HCT116 (cell line): Measurements from ENCODE around the gene ARHGAP40.

Experiments
- ATF3 ChIP-seq: IDR thresholded peaks from 2 replicates; pipeline ENCODE4 v1.6.1; 2012
- CEBPB ChIP-seq: IDR thresholded peaks from 2 replicates; pipeline ENCODE4 v1.6.1; 2012; ENCODE audit warnings: low read depth
- CTCF ChIP-seq, 3 experiments: fragments of 200-600 bp in 1 of 3; sonication (generic) in 1 of 3; IDR thresholded peaks in 2 of 3; conservative IDR thresholded peaks in 1 of 3; 2 replicates each; pipeline ENCODE4 v1.5.1; 2012 to 2017; ENCODE audit warnings: low read depth in 2 of 3, low read length in 2 of 3, antibody characterized with exemption in 1 of 3, borderline replicate concordance in 1 of 3, control low read depth in 1 of 3, mild to moderate bottlenecking in 1 of 3, mixed read lengths in 1 of 3, mixed run types in 1 of 3, moderate library complexity in 1 of 3; ENCODE audit not compliant: insufficient read depth in 1 of 3
- ELF1 ChIP-seq: IDR thresholded peaks from 2 replicates; pipeline ENCODE4 v1.6.1; 2012; ENCODE audit warnings: low read depth, borderline replicate concordance
- POLR2A ChIP-seq: IDR thresholded peaks from 2 replicates; pipeline ENCODE4 v1.7.0; 2011; ENCODE audit warnings: borderline replicate concordance; ENCODE audit not compliant: insufficient read depth, insufficient read length; ENCODE audit errors: extremely low read depth
- POLR2AphosphoS5 ChIP-seq: IDR thresholded peaks from 2 replicates; pipeline ENCODE4 v1.6.1; 2011; ENCODE audit warnings: mild to moderate bottlenecking, low read depth, low read length, moderate library complexity
- RAD21 ChIP-seq: IDR thresholded peaks from 2 replicates; pipeline ENCODE4 v1.6.1; 2012; ENCODE audit warnings: low read depth, mild to moderate bottlenecking
- SIN3A ChIP-seq: IDR thresholded peaks from 2 replicates; pipeline ENCODE4 v1.6.1; 2012; ENCODE audit warnings: low read depth
- TCF7L2 ChIP-seq: IDR thresholded peaks from 2 replicates; pipeline ENCODE4 v1.7.0; 2011; ENCODE audit warnings: borderline replicate concordance, inconsistent platforms; ENCODE audit not compliant: insufficient read depth, insufficient read length; ENCODE audit errors: extremely low read depth
- ZNF274 ChIP-seq: fragments of 200-500 bp; sonication (Bioruptor generic); IDR thresholded peaks from 2 replicates; pipeline ENCODE4 v1.6.1; 2014; ENCODE audit warnings: mild to moderate bottlenecking, low read depth, low read length, inconsistent platforms
- TF ChIP-seq, protein P1 (sequence below): IDR thresholded peaks from 2 replicates; pipeline ENCODE4 v1.6.1; 2011; ENCODE audit warnings: mild to moderate bottlenecking, low read length, moderate library complexity; ENCODE audit not compliant: insufficient replicate concordance; ENCODE audit errors: extremely low read depth

DNA sequence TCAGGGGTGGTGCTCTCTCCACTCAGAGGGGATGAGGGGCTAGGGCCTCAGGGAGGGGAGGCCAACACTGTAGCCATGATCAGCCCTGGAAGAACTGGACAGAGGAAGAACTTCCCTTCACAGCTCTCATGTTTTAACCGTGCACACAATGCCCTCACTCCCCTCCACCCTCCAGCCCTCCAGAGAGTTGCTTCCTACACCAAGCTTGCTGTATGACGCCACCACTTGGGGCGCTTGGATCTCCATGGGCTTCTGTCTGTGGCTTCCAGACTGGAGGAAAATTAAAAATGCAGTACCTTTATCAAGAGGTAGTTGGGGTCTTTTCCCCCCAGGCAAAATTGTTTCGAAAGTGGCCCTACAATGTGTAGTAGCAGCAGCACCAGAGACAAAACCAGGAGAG is 48.4 kb downstream of the ARHGAP40 start:
- TF ChIP-seq TCF7L2 (no peak), CTCF (IDR thresholded peaks at IDR 0.05 in 2 of 3, conservative IDR thresholded peaks at IDR 0.05 in 1 of 3; ENCODE audit: borderline replicate concordance in 1 of 3, insufficient read depth in 1 of 3, low read depth in 2 of 3, low read length in 2 of 3) (no peak), POLR2AphosphoS5 (no peak), POLR2A (no peak), ZNF274 (no peak), ELF1 (no peak), RAD21 (no peak), SIN3A (no peak), ATF3 (no peak), CEBPB (no peak)
- TF ChIP-seq, protein P1, sequence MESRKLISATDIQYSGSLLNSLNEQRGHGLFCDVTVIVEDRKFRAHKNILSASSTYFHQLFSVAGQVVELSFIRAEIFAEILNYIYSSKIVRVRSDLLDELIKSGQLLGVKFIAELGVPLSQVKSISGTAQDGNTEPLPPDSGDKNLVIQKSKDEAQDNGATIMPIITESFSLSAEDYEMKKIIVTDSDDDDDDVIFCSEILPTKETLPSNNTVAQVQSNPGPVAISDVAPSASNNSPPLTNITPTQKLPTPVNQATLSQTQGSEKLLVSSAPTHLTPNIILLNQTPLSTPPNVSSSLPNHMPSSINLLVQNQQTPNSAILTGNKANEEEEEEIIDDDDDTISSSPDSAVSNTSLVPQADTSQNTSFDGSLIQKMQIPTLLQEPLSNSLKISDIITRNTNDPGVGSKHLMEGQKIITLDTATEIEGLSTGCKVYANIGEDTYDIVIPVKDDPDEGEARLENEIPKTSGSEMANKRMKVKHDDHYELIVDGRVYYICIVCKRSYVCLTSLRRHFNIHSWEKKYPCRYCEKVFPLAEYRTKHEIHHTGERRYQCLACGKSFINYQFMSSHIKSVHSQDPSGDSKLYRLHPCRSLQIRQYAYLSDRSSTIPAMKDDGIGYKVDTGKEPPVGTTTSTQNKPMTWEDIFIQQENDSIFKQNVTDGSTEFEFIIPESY, result no peak
